Activated CD8-positive, alpha-beta memory T cell treated with anti-CD3 and anti-CD28 coated beads, Interleukin-2, amount 50 U/mL, for 24 hours (primary cell): ENCODE results near the gene PSEN1.

ENCODE experiments used
- DNase-seq: peaks from one replicate; pipeline ENCODE4 v3.0.0-alpha.2; 2020; ENCODE audit errors: extremely low read depth

PSEN1 gene

DNA sequence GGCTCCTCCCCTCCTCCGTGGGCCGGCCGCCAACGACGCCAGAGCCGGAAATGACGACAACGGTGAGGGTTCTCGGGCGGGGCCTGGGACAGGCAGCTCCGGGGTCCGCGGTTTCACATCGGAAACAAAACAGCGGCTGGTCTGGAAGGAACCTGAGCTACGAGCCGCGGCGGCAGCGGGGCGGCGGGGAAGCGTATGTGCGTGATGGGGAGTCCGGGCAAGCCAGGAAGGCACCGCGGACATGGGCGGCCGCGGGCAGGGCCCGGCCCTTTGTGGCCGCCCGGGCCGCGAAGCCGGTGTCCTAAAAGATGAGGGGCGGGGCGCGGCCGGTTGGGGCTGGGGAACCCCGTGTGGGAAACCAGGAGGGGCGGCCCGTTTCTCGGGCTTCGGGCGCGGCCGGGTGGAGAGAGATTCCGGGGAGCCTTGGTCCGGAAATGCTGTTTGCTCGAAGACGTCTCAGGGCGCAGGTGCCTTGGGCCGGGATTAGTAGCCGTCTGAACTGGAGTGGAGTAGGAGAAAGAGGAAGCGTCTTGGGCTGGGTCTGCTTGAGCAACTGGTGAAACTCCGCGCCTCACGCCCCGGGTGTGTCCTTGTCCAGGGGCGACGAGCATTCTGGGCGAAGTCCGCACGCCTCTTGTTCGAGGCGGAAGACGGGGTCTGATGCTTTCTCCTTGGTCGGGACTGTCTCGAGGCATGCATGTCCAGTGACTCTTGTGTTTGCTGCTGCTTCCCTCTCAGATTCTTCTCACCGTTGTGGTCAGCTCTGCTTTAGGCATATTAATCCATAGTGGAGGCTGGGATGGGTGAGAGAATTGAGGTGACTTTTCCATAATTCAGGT is at the start of gene PSEN1:
Gene PSEN1, plus strand, starts transcription at position 121 of the 839 bp plus-strand sequence. CDS start 11,513 bp downstream, outside the sequence.
- DNase-seq: peak; percentile 95

GRCh38 chr14:73091044-73091443 is 45.3 kb upstream of the PSEN1 start:
- DNase-seq: no peak

GRCh38 chr14:73097421-73097820 is 38.9 kb upstream of the PSEN1 start:
- no peak for DNase-seq

DNA sequence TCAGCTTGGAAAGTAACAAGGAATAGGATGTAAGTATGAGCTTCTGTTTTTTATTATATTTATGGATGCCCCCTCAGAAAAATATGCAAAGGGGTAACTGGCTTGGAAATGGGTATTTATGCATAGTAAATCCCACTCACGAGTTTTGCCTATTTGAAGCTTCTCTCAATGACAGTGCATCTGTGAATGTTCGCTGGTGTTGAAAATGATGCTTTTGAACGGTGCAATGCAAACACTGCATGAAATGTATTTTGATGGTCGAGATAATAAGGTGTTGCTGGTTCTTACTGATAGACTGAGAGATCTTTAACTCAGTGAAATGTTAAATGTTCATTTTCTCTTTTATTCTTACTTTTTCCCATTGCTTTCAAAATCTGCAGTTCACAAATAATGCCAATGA is 36.0 kb upstream of the PSEN1 start:
- DNase-seq: no peak

DNA sequence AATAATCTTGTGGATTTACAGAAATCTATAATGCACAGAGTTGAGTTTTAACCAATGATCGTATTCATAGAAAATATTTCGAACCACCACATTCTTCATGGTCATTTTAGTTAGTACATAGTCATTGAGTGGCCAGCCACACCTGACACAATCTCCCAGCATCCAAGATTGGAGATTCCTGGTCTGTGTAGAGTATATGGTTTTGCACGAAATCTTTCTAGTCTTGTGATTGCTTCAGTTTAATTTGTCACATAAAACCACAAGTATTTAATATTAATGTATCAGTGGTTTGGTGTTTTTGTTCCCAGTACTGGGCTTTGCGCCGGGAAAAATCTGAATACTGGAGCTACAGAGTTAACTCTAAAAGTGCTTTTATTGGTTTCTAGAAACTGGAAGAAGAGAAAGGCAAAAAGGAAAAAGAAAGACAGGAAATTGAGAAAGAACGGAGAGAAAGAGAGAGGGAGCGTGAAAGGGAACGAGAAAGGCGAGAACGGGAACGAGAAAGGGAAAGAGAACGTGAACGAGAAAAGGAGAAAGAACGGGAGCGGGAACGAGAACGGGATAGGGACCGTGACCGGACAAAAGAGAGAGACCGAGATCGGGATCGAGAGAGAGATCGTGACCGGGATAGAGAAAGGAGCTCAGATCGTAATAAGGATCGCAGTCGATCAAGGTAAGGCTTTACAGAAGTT is 33.4 kb upstream of the PSEN1 start:
- no peak for DNase-seq

DNA sequence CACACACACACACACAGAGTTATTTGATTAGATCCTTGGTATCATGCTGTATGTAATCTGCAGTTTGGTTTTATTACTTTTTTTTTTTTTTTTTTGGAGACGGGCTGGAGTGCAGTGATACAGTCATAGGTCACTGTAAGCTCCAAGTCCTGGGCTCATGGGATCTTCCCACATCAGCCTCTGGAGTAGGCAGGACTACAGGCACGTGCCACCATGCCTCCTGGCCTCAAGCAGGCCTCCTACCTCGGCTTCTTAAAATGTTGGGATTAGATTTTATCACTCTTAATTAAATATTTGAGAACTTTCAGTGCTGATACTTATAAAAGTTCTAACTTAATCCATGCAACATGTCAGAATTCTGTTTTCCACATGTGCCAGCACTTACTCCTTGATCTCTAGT is 31.3 kb upstream of the PSEN1 start:
- DNase-seq: no peak

GRCh38 chr14:73105727-73106126 is 30.6 kb upstream of the PSEN1 start:
- DNase-seq: no peak

- no peak for DNase-seq
These were observed 20.1 kb upstream of the PSEN1 start for GRCh38 chr14:73116079-73116665.

DNA sequence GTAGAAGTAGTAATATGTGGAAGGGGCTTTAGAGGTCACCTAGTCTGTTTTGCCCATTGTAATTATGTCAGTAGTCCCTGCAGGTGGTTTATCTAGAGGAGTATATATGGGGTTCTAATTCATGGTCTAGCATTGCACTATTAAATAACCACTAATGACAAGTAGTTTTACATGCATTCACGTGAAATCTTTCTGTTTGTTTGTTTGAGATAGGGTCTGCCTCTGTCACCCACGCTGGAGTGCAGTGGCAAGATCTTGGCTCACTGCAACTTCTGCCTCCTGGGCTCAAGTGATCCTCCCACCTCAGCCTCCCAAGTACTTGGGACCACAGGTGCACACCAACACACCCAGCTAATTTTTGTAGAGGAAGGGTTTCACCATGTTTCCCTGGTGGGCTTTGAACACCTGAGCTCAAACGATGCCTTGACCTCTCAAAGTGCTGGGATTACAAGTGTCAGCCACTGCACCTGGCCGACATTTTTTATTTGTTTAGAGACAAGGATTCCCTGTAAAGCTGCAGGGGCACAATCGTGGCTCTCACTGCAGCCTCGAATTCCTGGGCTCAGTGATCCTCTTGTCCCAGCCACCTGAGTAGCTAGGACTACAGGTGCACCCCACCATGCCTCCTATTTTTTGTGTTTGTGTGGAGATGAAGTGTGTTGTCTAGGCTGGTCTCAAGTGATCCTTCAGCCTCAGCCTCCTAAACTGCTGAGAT is 12.0 kb upstream of the PSEN1 start:
- no peak for DNase-seq

DNA sequence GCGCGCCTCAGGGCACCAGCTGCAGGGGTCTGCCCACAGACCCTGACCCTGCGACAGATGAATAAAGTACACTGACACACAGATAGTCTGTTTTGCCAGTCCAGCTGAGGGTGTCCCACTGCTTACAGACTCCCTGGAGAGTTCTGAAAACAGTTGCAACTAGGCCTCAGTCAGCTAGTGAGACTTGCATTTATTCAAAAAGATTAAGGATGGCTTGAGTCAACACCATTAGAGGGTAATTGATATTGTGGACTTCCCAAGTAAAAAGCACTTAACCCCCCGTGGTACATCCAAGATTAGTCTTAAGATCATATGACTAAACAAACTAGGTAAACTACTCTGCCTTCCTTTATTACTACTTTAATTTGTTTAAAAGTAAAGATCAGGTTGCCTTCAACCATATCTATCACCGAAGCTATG is 11.1 kb upstream of the PSEN1 start:
- DNase-seq: no peak

GRCh38 chr14:73125746-73126145 is 10.6 kb upstream of the PSEN1 start:
- no peak for DNase-seq

DNA sequence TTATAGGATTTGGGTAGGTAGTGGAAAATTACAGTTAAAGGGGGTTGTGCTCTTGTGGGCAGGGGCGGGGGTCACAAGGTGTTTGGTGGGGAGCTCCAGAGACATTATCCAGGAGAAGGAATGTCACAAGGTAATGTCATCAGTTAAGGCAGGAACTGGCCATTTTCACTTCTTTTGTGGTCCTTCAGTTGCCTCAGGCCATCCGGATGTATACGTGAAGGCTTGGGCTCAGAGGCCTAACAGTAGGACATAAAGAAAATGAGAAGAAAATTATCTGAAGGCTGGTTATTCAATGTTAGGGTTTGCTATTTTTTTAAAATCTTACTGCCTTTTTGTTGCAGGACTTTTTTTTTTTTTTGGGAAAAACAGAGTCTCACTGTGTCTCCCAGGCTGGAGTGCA is 2.5 kb upstream of the PSEN1 start:
- no peak for DNase-seq

DNA sequence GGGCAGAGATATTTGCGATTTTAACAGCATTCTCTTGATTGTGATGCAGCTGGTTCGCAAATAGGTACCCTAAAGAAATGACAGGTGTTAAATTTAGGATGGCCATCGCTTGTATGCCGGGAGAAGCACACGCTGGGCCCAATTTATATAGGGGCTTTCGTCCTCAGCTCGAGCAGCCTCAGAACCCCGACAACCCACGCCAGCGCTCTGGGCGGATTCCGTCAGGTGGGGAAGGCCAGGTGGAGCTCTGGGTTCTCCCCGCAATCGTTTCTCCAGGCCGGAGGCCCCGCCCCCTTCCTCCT is 271 bp upstream of the PSEN1 start:
- DNase-seq: no peak

- no peak for DNase-seq
These were observed 4.6 kb downstream of the PSEN1 start for GRCh38 chr14:73140811-73141323.

DNA sequence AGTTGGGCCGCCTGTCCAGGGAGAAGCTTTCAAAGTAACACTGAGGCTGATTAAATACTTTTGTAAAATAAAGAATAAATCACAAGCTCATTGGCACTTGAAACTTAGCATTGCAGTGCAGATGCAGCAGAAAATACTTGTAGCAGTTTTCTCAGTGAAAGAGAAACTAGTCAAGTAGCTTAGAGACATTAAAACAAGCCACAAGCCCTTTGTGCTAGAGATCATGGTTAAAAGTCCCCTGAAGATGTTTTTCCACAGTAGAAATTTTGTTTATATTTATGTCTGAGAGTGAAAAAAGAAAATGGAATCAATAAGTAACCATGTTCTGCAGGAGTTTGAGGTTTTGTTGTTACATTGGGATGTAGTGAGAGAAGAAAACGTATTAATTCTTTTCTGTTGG is 5.9 kb downstream of the PSEN1 start:
- DNase-seq: no peak

GRCh38 chr14:73143003-73143402 is 6.7 kb downstream of the PSEN1 start:
- DNase-seq: no peak

GRCh38 chr14:73143617-73144016 is 7.3 kb downstream of the PSEN1 start:
- no peak for DNase-seq

DNA sequence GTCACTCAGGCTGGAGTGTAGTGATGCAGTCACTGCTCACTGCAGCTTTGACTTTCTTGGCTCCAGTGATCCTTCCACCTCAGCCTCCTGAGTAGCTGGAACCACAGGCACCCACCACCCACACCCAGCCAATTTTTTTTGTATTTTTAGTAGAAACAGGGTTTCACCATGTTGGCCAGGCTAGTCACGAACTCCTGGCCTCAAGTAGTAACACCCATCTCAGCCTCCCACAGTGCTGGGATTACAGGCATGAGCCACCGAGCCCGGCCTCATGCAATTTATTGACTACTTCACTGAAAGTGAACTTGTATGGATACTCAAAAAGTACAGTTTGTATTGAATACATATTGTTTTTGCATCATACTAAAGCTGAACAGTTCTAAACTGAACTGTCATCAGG is 9.1 kb downstream of the PSEN1 start:
- no peak for DNase-seq

DNA sequence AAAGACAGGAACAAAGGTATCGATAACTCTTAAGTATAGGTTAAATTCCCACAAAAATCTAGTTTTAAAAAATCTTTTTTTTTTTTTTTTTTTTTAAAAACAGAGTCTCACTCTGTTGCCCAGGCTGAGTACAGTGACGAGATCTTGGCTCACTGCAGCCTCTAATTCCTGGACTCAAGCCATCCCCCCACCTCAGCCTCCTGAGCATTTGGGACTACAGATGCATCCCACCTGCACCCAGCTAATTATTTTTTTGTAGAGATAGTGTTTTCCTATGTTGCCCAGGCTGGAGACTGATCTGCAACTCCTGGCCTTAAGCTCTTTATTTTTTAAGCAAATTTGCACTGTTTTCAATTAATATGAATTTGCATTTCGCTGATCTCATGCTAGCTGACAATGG is 9.8 kb downstream of the PSEN1 start:
- no peak for DNase-seq

DNA sequence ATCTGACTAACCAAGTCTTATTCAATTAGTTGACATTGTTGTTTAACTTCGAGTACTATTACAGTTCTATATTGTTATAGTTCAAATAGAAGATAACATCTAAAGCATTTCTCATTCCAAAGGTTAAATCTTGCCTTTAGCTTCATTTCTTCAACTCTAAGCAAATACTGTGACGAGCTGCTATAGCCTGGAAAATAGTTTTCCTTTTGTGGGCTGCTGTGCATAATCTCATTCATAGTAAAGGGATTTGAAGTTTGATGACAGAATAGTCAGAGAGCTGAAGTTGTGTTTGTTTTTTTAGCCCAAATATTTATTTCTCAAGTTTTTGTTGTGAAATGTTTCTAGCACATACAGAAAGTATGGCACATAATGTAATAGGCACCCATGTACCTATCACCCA is 13.4 kb downstream of the PSEN1 start:
- DNase-seq: no peak

- no peak for DNase-seq
These were observed 17.0 kb downstream of the PSEN1 start for GRCh38 chr14:73153272-73153671.

DNA sequence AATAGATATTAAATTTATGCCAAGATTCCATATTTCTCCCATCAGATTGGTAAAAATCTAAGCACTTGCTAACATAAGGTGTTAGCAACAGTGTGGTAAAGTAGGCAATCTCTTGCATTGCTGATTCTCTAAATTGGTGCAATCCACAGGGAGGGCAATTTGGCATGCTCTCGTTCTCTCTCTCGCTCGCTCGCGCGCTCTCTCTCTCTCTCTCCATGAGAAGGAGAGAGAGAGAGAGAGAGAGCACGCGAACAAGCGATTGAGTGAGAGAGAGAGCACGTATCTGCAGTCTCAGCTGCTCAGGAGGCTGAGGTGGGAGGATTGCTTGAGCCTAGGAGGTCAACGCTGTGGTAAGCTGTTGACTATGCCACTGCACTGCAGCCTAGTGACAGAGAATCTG is 25.9 kb downstream of the PSEN1 start:
- DNase-seq: no peak
